Liver (tissue), 9 donors: Measurements from ENCODE around the gene KIFC3. TPM values are rescaled to one million over a fixed set of nuclear protein-coding genes. Genes with fewer than 3 reads are reported as not detected.
"Not testable (repeated sequence)": the region's sequence is repeated elsewhere in the genome, so short reads cannot be mapped to it uniquely, and the experiment has no call there.

Experiments used
- DNase-seq: peaks from one replicate; pipeline ENCODE4 v3.0.0-alpha.2; 2017; ENCODE audit warnings: low spot score
- H3K27ac ChIP-seq, 2 donors: one replicate each; pipeline ENCODE4 v1.7.0; 2013; ENCODE audit warnings: inconsistent platforms in 2 of 2, low read length in 2 of 2, control low read depth in 1 of 2, low read depth in 1 of 2, mild to moderate bottlenecking in 1 of 2
- H3K27me3 ChIP-seq, 4 donors: one replicate each; pipeline versions ENCODE4 v1.6.1 to v1.7.0; 2013; ENCODE audit warnings: low read length in 3 of 4, inconsistent platforms in 1 of 4, mild to moderate bottlenecking in 1 of 4, moderate library complexity in 1 of 4; ENCODE audit not compliant: control insufficient read depth in 4 of 4, insufficient read depth in 4 of 4
- H3K36me3 ChIP-seq, 4 donors: one replicate each; pipeline versions ENCODE4 v1.6.1 to v1.7.0; 2013; ENCODE audit warnings: low read length in 3 of 4, mild to moderate bottlenecking in 3 of 4, low read depth in 1 of 4, moderate library complexity in 1 of 4; ENCODE audit not compliant: control insufficient read depth in 4 of 4, insufficient read depth in 3 of 4
- H3K4me1 ChIP-seq, 4 donors: one replicate each; pipeline versions ENCODE4 v1.6.1 to v1.7.0; 2013; ENCODE audit warnings: low read length in 3 of 4, mild to moderate bottlenecking in 3 of 4, moderate library complexity in 1 of 4; ENCODE audit not compliant: control insufficient read depth in 4 of 4, insufficient read depth in 4 of 4
- H3K4me3 ChIP-seq, 3 donors: one replicate each; pipeline versions ENCODE4 v1.6.1 to v1.7.0; 2013; ENCODE audit warnings: low read length in 3 of 3, control low read depth in 1 of 3, low read depth in 1 of 3, mild to moderate bottlenecking in 1 of 3
- H3K9ac ChIP-seq, 2 donors: one replicate each; pipeline ENCODE4 v1.7.0; 2013; ENCODE audit warnings: low read length in 2 of 2, mild to moderate bottlenecking in 2 of 2, moderate library complexity in 2 of 2, control low read depth in 1 of 2, low read depth in 1 of 2
- H3K9me3 ChIP-seq, 4 donors: one replicate each; pipeline versions ENCODE4 v1.6.1 to v1.7.0; 2013; ENCODE audit warnings: low read length in 3 of 4; ENCODE audit not compliant: control insufficient read depth in 4 of 4
- EGR1 ChIP-seq, 2 donors: IDR thresholded peaks; 2 replicates each; pipeline ENCODE4 v1.6.1; 2016 to 2018; ENCODE audit warnings: antibody characterized with exemption in 2 of 2, low read depth in 2 of 2
- FOXA1 ChIP-seq: IDR thresholded peaks from 2 replicates; pipeline ENCODE4 v1.6.1; 2016; ENCODE audit warnings: antibody characterized with exemption
- JUND ChIP-seq, 2 donors: IDR thresholded peaks; 2 replicates each; pipeline ENCODE4 v1.6.1; 2016; ENCODE audit warnings: antibody characterized with exemption in 2 of 2
- MAX ChIP-seq: IDR thresholded peaks from 2 replicates; pipeline ENCODE4 v1.6.1; 2016; ENCODE audit warnings: antibody characterized with exemption
- NR2F2 ChIP-seq: IDR thresholded peaks from 2 replicates; pipeline ENCODE4 v1.6.1; 2016; ENCODE audit warnings: antibody characterized with exemption
- RAD21 ChIP-seq, 2 donors: IDR thresholded peaks; 2 replicates each; pipeline ENCODE4 v1.6.1; 2016; ENCODE audit warnings: antibody characterized with exemption in 2 of 2, mild to moderate bottlenecking in 2 of 2
- SP1 ChIP-seq: IDR thresholded peaks from 2 replicates; pipeline ENCODE4 v1.6.1; 2018; ENCODE audit warnings: antibody characterized with exemption, mild to moderate bottlenecking
- TAF1 ChIP-seq: conservative IDR thresholded peaks from 2 replicates; pipeline ENCODE4 v1.6.1; 2016; ENCODE audit warnings: antibody characterized with exemption, mild to moderate bottlenecking
- ZBTB33 ChIP-seq: IDR thresholded peaks from 2 replicates; pipeline ENCODE4 v1.6.1; 2016; ENCODE audit warnings: antibody characterized with exemption
- WGBS: extraction: QIAGEN DNeasy Blood & Tissue Kit; methylation state at CpG from one replicate; pipeline ENCODE4 v1.1.7; 2013; 5-methylcytosine and 5-hydroxymethylcytosine counted together
- polyA plus RNA-seq, 2 donors: library from polyadenylated mRNA; stranded (reverse) in 1 of 2; unstranded in 1 of 2; fragments of 200-250 nt in 1 of 2; fragments of >200 nt in 1 of 2; fragmentation: Nextera tagmentation in 1 of 2; extraction: Ambion mirVana in 1 of 2; gene quantifications; one replicate each; pipeline versions ENCODE4 v1.2.1 to v1.2.3, GENCODE V29; 2013 to 2015
- total RNA-seq, 2 donors: library from RNA; depleted of rRNA; stranded (reverse); fragments of >200 nt; gene quantifications; one replicate each; pipeline ENCODE4 v1.2.3, GENCODE V29; 2014
- TF ChIP-seq, protein P1 (sequence below): fragments of 150-350 bp; IDR thresholded peaks from 2 replicates; pipeline ENCODE4 v1.5.1; 2017; ENCODE audit warnings: improper control_type of control experiment, low read depth, low read length; ENCODE audit not compliant: missing input control
- donor health status: healthy.
- donor health status: healthy.
- donor health status: healthy.
- donor health status: healthy.
- donor health status: healthy.

KIFC3 gene
- total and polyA plus RNA-seq, 4 donors = 16.5 to 103 (median 27.4) TPM

- H3K27ac ChIP-seq = peak overlapping the region; percentile 93 to 96
- DNase-seq = no peak
- 19% methylated on average over 13 of the region's 13 CpGs for WGBS
- H3K9ac ChIP-seq = peak overlapping the region; percentile 21 to 53
- H3K4me1 ChIP-seq = peaks cover 25 to 67% (median 58%) of the 10 kb centered on the region in 4 donors
- peaks cover under 1 to 11% (median 8%) of the 10 kb centered on the region in 4 donors for H3K36me3 ChIP-seq
- H3K9me3 ChIP-seq = no peaks in the 10 kb centered on the region
- peak overlapping the region; percentile 27 to 59 (median 52) for H3K4me3 ChIP-seq
- no peaks in the 10 kb centered on the region for H3K27me3 ChIP-seq
- TF ChIP-seq SP1 (no peak), NR2F2 (no peak), TAF1 (no peak), MAX (no peak), FOXA1 (no peak), EGR1 (IDR thresholded peaks at IDR 0.05; ENCODE audit: low read depth in 2 of 2) (no peak), JUND (IDR thresholded peaks at IDR 0.05) (no peak), ZBTB33 (no peak)
- TF ChIP-seq, protein P1, sequence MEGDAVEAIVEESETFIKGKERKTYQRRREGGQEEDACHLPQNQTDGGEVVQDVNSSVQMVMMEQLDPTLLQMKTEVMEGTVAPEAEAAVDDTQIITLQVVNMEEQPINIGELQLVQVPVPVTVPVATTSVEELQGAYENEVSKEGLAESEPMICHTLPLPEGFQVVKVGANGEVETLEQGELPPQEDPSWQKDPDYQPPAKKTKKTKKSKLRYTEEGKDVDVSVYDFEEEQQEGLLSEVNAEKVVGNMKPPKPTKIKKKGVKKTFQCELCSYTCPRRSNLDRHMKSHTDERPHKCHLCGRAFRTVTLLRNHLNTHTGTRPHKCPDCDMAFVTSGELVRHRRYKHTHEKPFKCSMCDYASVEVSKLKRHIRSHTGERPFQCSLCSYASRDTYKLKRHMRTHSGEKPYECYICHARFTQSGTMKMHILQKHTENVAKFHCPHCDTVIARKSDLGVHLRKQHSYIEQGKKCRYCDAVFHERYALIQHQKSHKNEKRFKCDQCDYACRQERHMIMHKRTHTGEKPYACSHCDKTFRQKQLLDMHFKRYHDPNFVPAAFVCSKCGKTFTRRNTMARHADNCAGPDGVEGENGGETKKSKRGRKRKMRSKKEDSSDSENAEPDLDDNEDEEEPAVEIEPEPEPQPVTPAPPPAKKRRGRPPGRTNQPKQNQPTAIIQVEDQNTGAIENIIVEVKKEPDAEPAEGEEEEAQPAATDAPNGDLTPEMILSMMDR = no peak
Measured at GRCh38 chr16:57797216-57797525, 5.1 kb downstream of the KIFC3 start.

GRCh38 chr16:57796014-57796413 is 6.3 kb downstream of the KIFC3 start:
- not testable (repeated sequence) for H3K9me3 ChIP-seq, DNase-seq, H3K27me3 ChIP-seq
- peak overlapping the region in 1 of 2 donors; percentile 53 for H3K9ac ChIP-seq
- peak overlapping the region in 1 of 3 donors; percentile 52 for H3K4me3 ChIP-seq
- peaks cover 2 to 11% (median 8%) of the 10 kb centered on the region in 4 donors for H3K36me3 ChIP-seq
- H3K27ac ChIP-seq = peak overlapping the region; percentile 93 to 96
- H3K4me1 ChIP-seq = peaks cover 22 to 68% (median 58%) of the 10 kb centered on the region in 4 donors
- WGBS = 77% methylated on average over 5 of the region's 5 CpGs

- H3K27me3 ChIP-seq = no peaks in the 10 kb centered on the region
- 42% methylated on average over 9 of the region's 9 CpGs for WGBS
- H3K4me3 ChIP-seq = no peak overlapping the region
- H3K9me3 ChIP-seq = no peaks in the 10 kb centered on the region
- peaks cover 19 to 67% (median 59%) of the 10 kb centered on the region in 4 donors for H3K4me1 ChIP-seq
- DNase-seq = no peak
- TF ChIP-seq RAD21 (IDR thresholded peaks at IDR 0.05) = peak; percentile 71 to 76
- TF ChIP-seq SP1 = no peak
- TF ChIP-seq, protein P1 = peak; percentile 48
- TF ChIP-seq EGR1 (IDR thresholded peaks at IDR 0.05; ENCODE audit: low read depth in 2 of 2) = no peak
- peaks cover 2 to 13% (median 8%) of the 10 kb centered on the region in 4 donors for H3K36me3 ChIP-seq
- H3K27ac ChIP-seq = peak overlapping the region in 1 of 2 donors; percentile 14
- no peak overlapping the region for H3K9ac ChIP-seq
Measured at GRCh38 chr16:57795431-57795878, 6.8 kb downstream of the KIFC3 start.
